22Rv1 (cell line): ENCODE measurements around the gene SUDS3.

Experiments
- ZFX ChIP-seq: fragments of 450-650 bp; IDR thresholded peaks from 2 replicates; pipeline ENCODE4 v1.6.1; 2017; ENCODE audit warnings: antibody characterized with exemption, borderline replicate concordance
- TF ChIP-seq, protein P1 (sequence below): fragments of 450-650 bp; IDR thresholded peaks from 2 replicates; pipeline ENCODE4 v1.5.1; 2017; ENCODE audit warnings: mild to moderate bottlenecking

DNA sequence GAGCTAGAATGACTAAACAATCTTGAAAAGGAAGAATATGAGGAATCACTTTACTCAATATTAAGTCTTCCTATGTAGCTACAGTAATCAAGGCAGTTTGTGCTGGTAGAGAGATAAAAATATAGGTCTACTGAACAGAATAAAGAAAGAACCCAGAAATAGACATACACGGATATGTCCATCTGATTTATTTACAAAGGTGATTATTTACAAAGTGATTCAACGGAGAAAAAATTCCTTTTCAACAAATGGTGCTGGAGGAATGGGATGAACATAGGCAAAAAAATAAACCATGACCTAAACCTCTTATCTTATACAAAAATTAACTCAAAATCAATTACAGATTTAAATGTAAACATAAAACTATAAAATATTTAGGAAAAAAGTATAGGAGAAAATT lies 40.2 kb upstream of the SUDS3 start:
- TF ChIP-seq, protein P1, sequence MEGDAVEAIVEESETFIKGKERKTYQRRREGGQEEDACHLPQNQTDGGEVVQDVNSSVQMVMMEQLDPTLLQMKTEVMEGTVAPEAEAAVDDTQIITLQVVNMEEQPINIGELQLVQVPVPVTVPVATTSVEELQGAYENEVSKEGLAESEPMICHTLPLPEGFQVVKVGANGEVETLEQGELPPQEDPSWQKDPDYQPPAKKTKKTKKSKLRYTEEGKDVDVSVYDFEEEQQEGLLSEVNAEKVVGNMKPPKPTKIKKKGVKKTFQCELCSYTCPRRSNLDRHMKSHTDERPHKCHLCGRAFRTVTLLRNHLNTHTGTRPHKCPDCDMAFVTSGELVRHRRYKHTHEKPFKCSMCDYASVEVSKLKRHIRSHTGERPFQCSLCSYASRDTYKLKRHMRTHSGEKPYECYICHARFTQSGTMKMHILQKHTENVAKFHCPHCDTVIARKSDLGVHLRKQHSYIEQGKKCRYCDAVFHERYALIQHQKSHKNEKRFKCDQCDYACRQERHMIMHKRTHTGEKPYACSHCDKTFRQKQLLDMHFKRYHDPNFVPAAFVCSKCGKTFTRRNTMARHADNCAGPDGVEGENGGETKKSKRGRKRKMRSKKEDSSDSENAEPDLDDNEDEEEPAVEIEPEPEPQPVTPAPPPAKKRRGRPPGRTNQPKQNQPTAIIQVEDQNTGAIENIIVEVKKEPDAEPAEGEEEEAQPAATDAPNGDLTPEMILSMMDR: no peak
- TF ChIP-seq ZFX: no peak
